Limb (tissue), 2 donors: ENCODE results near the gene VSIG4.
"Not testable (repeated sequence)": the region's sequence is repeated elsewhere in the genome, so short reads cannot be mapped to it uniquely, and the experiment has no call there.

Source experiments
- DNase-seq, 2 donors: peaks; one replicate each; pipeline ENCODE4 v3.0.0-alpha.2; 2016; ENCODE audit errors: extremely low spot score in 2 of 2

Gene VSIG4

GRCh38 chrX:65985922-65986588, 53.8 kb downstream of the VSIG4 start:
- peak in 1 of 2 donors; percentile 1 for DNase-seq

- no peak for DNase-seq
These were observed 54.7 kb downstream of the VSIG4 start for GRCh38 chrX:65985211-65985610.

GRCh38 chrX:65977161-65977560, 62.7 kb downstream of the VSIG4 start:
- not testable (repeated sequence) for DNase-seq

- DNase-seq = no peak
These were observed 63.7 kb downstream of the VSIG4 start for GRCh38 chrX:65976161-65976560.

- not testable (repeated sequence) for DNase-seq
These were observed 64.6 kb downstream of the VSIG4 start for GRCh38 chrX:65975161-65975751.
